ENCODE data around the gene MIPEP. TPM values are rescaled to one million over a fixed set of nuclear protein-coding genes. Genes with fewer than 3 reads are reported as not detected.
A peak's percentile ranks its signal among the peaks of the same experiment; 100 is the strongest.

The MIPEP gene
- total and polyA plus RNA-seq, 10 of the 15 experiments (the other 5 are each of a cell fraction or from before 2014, with no cell fraction given): 15.6 to 56.2 (median 29.8) TPM

GRCh38 chr13:23752111-23753001 lies 136.8 kb downstream of the MIPEP start (continued):
- TF ChIP-seq MEF2A (IDR thresholded peaks at IDR 0.05; ENCODE audit: insufficient read depth, low read depth, low read length): peak; percentile 81; the same call in 1 of the 2 replicates
- peak; percentile 18 to 42; a peak in 2 of 4 replicates for TF ChIP-seq IKZF2 (IDR thresholded peaks at IDR 0.05)
- peak; percentile 82 for TF ChIP-seq BCL11A (IDR thresholded peaks at IDR 0.05; ENCODE audit: low read depth, low read length)
- TF ChIP-seq SREBF2 (IDR thresholded peaks at IDR 0.05; ENCODE audit: low read length): no peak
- no peak for TF ChIP-seq CHD2 (IDR thresholded peaks at IDR 0.05; ENCODE audit: borderline replicate concordance, low read depth, low read length)
- no peak for TF ChIP-seq SIN3A (IDR thresholded peaks at IDR 0.05; ENCODE audit: low read depth, low read length)
- TF ChIP-seq SMC3 (IDR thresholded peaks at IDR 0.05; ENCODE audit: borderline replicate concordance, low read length): no peak
- no peak for TF ChIP-seq SP1 (IDR thresholded peaks at IDR 0.05; ENCODE audit: low read depth, low read length)
- TF ChIP-seq RAD21 (IDR thresholded peaks at IDR 0.05; ENCODE audit: insufficient read depth, low read depth, low read length): peak; percentile 29; the same call in 1 of the 2 replicates
- peak; percentile 31; the same call in 1 of the 2 replicates for TF ChIP-seq EED (IDR thresholded peaks at IDR 0.05; ENCODE audit: low read depth)
- peak; percentile 83 for TF ChIP-seq ATF7 (IDR thresholded peaks at IDR 0.05; ENCODE audit: low read depth)
- TF ChIP-seq ETV6 (conservative IDR thresholded peaks at IDR 0.05 in 1 of 2, IDR thresholded peaks at IDR 0.05 in 1 of 2; ENCODE audit: borderline replicate concordance in 1 of 2, low read depth in 1 of 2): peak in 1 of 2 experiments; percentile 25; a peak in 1 of 4 replicates
- peak; percentile 89 for TF ChIP-seq MTA2 (IDR thresholded peaks at IDR 0.05; ENCODE audit: low read depth)
- TF ChIP-seq HDAC6 (IDR thresholded peaks at IDR 0.05; ENCODE audit: unreplicated experiment): no peak
- TF ChIP-seq EZH2 (IDR thresholded peaks at IDR 0.05; ENCODE audit: borderline replicate concordance, control insufficient read depth, low read depth, low read length): no peak
- TF ChIP-seq CREM (IDR thresholded peaks at IDR 0.05; ENCODE audit: low read depth): peak; percentile 59; the same call in 1 of the 2 replicates
- peak; percentile 90 for TF ChIP-seq JUNB (IDR thresholded peaks at IDR 0.05)
- no peak for TF ChIP-seq CHD4 (IDR thresholded peaks at IDR 0.05)
- TF ChIP-seq DPF2 (IDR thresholded peaks at IDR 0.05): 0 out of 2 replicates have a peak, but pooled peaks have one; percentile 29
- no peak for TF ChIP-seq YBX1 (IDR thresholded peaks at IDR 0.05)
- no peak for TF ChIP-seq RCOR1 (conservative IDR thresholded peaks at IDR 0.05; ENCODE audit: low read depth, low read length)
- TF ChIP-seq ZNF24 (IDR thresholded peaks at IDR 0.05): 0 out of 2 replicates have a peak, but pooled peaks have one; percentile 10
- peak; percentile 33 to 74; a peak in 3 of 4 replicates for TF ChIP-seq EP300 (IDR thresholded peaks at IDR 0.05; ENCODE audit: borderline replicate concordance in 1 of 2, control insufficient read depth in 1 of 2, low read depth in 2 of 2, low read length in 2 of 2)
- peak; percentile 47; the same call in 1 of the 2 replicates for TF ChIP-seq ZNF384 (IDR thresholded peaks at IDR 0.05; ENCODE audit: borderline replicate concordance, low read depth, low read length)
- TF ChIP-seq IRF4 (IDR thresholded peaks at IDR 0.05; ENCODE audit: low read depth, low read length): no peak
- TF ChIP-seq STAT1 (conservative IDR thresholded peaks at IDR 0.05): no peak
- peak; percentile 35; the same call in 1 of the 2 replicates for TF ChIP-seq TBL1XR1 (IDR thresholded peaks at IDR 0.05; ENCODE audit: low read depth, low read length)
- TF ChIP-seq RUNX3 (IDR thresholded peaks at IDR 0.05; ENCODE audit: low read length): peak; percentile 91
- TF ChIP-seq HCFC1 (IDR thresholded peaks at IDR 0.05; ENCODE audit: low read length): no peak

All from GM12878 (cell line).